GM21529 (cell line): ENCODE measurements around the gene EPSTI1.

ENCODE experiments used
- ATAC-seq: cut with Tn5 transposase; IDR thresholded peaks from one replicate; pipeline ENCODE4 v1.9.1; 2021; ENCODE audit not compliant: unreplicated experiment

Gene EPSTI1

GRCh38 chr13:42976066-42976465, 16.0 kb downstream of the EPSTI1 start:
- no peak for ATAC-seq

DNA sequence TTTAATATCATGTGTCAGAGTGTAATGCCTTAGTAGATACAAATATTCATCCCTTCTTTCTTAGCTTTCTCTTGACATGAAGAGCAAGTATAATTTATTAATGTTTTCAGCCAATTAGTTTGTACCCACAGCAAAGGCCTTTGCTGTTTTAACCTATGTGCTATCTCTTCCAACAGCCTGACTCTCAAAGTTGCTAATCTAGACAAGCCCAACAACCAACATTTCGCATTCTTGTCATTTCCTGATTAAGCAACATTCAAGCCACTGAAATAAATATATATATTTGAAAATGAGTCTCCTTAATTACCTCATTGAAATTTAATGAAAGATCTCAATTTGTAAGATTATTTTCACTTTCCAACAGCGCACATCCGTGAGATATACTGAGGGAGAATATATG, 18.5 kb downstream of the EPSTI1 start:
- ATAC-seq, result no peak

DNA sequence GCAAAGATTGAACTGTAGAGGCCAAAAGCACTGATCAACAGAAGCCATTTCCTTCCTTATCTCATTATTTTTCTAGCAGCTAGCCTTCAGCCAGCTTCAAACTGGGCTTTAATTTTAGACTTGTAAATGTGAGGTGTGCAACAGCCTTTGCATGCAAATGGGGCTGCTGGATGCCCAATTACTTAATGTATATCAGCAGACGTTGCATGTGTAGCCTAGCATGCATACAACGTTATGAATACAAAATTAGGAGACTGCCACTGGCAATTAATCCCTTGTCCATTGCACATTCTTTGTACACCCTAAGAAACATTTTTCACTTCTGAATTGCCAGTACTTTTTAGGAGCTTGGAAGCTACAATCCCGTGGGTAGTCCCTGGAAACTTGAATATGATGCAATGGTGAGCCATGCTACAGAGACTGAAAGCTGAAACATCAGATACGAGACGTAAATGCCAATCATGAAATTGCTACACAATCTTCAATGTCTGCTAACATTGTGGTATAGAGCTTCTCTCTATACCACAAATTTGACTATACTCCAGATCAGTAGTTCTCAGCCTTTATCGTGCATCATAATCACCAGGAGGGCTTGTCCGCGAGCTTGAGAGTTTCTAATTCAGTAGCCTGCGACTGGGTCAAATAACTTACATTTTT, 20.2 kb downstream of the EPSTI1 start:
- peak; percentile 38 for ATAC-seq

GRCh38 chr13:42970824-42971690, 21.0 kb downstream of the EPSTI1 start:
- peak; percentile 70 for ATAC-seq

GRCh38 chr13:42969565-42970172, 22.4 kb downstream of the EPSTI1 start:
- ATAC-seq, result no peak

DNA sequence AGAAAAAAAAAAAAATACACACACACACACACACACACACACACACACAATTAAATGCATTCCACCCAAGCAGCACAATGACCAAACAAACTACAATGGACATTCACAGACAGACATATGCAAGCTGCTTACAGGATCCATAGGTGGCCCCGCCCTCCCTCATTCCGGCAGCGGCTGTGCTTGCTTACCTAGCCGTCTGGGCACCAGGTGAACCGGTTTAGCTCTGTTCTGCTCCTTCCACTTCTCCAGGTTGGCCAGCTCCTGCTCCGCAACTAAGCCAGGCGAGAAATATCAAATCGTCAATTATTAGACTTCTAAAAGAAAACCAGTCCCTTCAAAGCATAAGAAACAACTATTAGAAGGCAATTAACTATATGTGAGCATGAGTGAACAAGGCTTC, 23.1 kb downstream of the EPSTI1 start:
- ATAC-seq, result no peak

DNA sequence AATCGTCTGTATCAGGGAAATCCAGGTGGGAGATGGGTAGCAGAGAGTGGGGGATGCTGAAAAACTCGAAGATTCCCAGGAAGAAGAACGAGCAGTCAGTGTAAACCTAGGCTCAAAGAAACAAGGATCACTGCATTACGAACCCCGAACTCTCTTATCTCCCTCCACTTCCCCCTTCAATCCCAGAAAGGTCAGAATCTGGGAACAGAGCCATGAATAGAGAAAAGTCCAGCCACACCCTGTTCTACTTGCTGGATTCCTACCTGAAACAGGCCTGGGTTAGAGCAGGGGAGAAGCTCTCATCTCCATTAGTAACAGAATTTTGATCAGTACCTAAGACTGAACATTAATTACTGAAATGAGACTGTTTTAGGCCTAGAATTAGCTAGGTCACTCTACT, 24.4 kb downstream of the EPSTI1 start:
- ATAC-seq, result no peak

GRCh38 chr13:42965281-42965680, 26.8 kb downstream of the EPSTI1 start:
- no peak for ATAC-seq

GRCh38 chr13:42964761-42965161, 27.3 kb downstream of the EPSTI1 start:
- ATAC-seq, result no peak

- no peak for ATAC-seq
These were observed 32.4 kb downstream of the EPSTI1 start for GRCh38 chr13:42959615-42960014.

DNA sequence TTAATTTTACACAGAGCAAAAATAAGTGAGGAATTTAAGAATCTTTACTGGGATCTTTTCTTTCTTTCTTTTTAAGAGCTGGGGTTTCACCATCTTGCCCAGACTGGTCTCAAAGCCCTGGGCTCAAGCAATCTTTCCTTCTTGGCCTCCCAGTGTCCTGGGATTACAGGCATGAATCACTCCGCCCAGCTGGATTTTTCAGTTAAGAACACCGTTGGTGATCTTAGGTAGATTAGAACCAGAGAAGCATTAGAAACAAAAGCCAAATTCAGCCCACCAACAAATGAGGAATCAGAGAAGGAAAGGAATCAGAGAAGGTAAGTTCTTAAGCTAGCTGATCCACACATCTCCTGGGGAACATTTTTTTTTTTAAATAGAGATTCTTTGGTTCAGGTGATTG, 34.2 kb downstream of the EPSTI1 start:
- no peak for ATAC-seq

DNA sequence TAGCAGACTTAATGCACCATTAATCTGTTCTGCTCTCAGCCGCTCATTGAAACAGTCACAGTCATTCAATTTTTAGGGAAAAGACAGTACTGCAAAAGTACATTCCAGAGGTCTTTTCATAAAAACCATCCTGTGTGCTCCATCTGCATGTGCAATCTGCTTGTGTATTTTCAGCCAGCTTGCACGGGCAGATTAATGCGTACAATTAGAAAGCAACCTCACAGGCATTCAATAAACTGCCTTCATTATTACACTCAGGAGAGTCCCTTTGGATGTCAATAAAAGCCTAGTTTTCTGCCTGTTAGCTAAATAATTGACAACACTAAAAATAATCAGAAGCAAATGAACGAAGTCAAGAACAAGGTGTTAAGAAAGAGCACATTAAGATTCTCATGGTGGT, 41.9 kb downstream of the EPSTI1 start:
- ATAC-seq, result no peak

DNA sequence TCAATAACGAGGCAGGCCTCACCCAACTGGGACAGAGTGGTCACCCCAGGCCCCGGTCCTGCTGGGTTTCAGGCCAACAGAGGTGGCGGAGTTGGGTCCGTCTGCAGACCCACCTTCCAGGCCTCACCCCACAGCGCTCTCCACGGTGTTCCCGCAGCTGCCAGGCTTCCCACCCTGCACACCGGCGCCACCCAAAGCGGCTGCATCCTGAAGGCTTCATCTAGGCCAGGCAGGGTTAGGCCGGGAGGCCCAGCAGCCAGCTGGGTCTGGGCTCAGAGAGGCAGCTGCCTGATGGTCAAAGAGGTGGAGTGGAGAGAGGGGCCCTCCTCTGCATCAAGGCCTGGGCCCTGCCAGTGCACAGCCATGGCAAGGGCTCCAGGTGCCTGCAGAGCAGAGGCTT, 44.1 kb downstream of the EPSTI1 start:
- no peak for ATAC-seq

GRCh38 chr13:42946927-42947326, 45.1 kb downstream of the EPSTI1 start:
- ATAC-seq, result no peak

DNA sequence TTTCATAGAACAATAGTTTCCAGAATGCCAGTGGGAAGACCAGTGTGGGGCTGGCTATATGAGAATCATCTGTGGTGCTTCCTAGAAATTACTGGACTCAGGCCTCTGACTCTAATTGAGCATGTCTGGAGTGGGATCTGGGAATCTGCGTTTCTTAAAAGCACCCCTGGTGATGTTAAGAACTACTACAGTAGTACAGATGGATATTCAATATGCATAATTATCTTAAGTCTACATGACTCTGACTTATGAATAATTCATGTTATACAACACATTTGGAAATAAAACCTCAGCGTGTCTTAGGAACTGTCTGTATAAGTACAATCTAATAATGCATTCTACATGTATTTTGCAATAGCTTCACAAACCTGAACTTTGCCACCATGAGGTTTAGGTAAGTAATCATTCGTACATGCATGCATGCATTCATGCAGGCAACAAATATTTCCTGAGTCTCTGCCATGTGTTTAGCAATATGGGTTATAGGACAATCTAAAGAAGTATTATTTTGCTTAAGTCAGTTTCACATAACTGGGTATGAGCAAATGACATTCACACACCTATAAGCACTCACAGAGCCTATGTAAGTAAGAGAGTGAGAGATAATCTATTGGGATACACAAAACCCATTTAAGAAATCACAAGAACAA, 62.0 kb downstream of the EPSTI1 start:
- no peak for ATAC-seq

- no peak for ATAC-seq
These were observed 65.5 kb downstream of the EPSTI1 start for GRCh38 chr13:42926555-42926954.

- ATAC-seq, result no peak
These were observed 66.0 kb downstream of the EPSTI1 start for GRCh38 chr13:42926043-42926442.

DNA sequence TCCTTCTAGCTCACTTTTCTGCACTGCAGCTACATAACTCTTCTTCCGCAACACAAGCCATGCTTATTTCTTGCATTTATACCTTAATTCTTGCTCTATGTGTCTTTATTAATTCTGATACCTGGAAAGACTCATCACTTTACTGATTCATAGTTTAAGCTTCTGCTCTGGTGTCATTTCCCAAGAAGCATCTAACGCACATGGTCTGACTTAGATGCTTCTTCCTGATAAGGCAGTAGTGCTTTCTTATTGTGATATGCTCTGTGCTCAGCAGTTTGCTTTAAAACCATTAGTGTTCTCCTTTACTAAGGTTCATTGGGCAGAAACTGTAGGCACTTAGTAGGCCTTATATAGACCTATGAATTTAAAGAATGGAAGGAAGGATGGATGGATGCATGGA, 66.4 kb downstream of the EPSTI1 start:
- no peak for ATAC-seq

DNA sequence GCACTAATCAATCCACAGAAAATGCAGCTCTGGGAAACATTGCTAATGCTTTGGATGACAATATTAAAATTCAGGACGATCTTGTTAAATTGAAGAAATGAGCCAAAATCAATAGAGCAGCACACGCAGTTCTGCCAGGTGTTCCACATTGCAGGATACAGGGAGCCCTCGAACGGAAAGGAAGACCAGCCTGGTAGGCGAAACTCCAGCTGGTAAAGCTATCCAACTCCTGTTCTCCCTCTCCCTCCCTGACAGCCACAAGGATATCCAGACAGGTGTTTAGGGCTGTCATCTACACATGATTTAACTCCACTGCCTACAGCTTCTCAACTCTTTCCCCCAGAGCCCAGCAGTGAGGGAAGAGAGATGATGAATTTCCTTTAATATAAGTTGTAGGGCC, 67.7 kb downstream of the EPSTI1 start:
- ATAC-seq, result no peak

- no peak for ATAC-seq
These were observed 84.3 kb downstream of the EPSTI1 start for GRCh38 chr13:42907745-42908144.

GRCh38 chr13:42906257-42906656, 85.8 kb downstream of the EPSTI1 start:
- no peak for ATAC-seq

GRCh38 chr13:42905579-42905978, 86.5 kb downstream of the EPSTI1 start:
- no peak for ATAC-seq
